IPS-20b (cell line): ENCODE data around the gene EYA2.
"Not testable (repeated sequence)": the region's sequence is repeated elsewhere in the genome, so short reads cannot be mapped to it uniquely, and the experiment has no call there.

Experiments
- H3K27ac ChIP-seq: one replicate; pipeline ENCODE4 v1.5.1; 2013; ENCODE audit warnings: low read length
- H3K27me3 ChIP-seq: 2 replicates; pipeline ENCODE4 v1.6.1; 2013; ENCODE audit warnings: mild to moderate bottlenecking, low read length, inconsistent platforms; ENCODE audit not compliant: insufficient read depth
- H3K36me3 ChIP-seq: 2 replicates; pipeline ENCODE4 v1.6.1; 2013; ENCODE audit warnings: low read depth, mild to moderate bottlenecking, inconsistent platforms, low read length, moderate library complexity; ENCODE audit not compliant: insufficient read depth
- H3K4me1 ChIP-seq: 2 replicates; pipeline ENCODE4 v1.6.1; 2013; ENCODE audit warnings: mild to moderate bottlenecking, control low read depth, inconsistent platforms, low read length, moderate library complexity; ENCODE audit not compliant: insufficient read depth
- H3K4me3 ChIP-seq: 2 replicates; pipeline ENCODE4 v1.5.1; 2013; ENCODE audit warnings: mild to moderate bottlenecking, low read length, inconsistent platforms
- H3K9ac ChIP-seq: 2 replicates; pipeline ENCODE4 v1.6.1; 2013; ENCODE audit warnings: low read depth, mild to moderate bottlenecking, inconsistent platforms, low read length, moderate library complexity
- H3K9me3 ChIP-seq: 2 replicates; pipeline ENCODE4 v1.6.1; 2013; ENCODE audit warnings: mild to moderate bottlenecking, low read depth, low read length, inconsistent platforms; ENCODE audit not compliant: insufficient read depth

Gene EYA2

GRCh38 chr20:46946796-46947195 is 52.2 kb downstream of the EYA2 start:
- H3K36me3 ChIP-seq = no peaks in the 10 kb centered on the region
- H3K27ac ChIP-seq = no peak overlapping the region
- H3K9me3 ChIP-seq = no peaks in the 10 kb centered on the region
- no peaks in the 10 kb centered on the region for H3K27me3 ChIP-seq
- peaks cover 4% of the 10 kb centered on the region; the same call in 1 of the 2 replicates for H3K4me1 ChIP-seq
- H3K9ac ChIP-seq = no peak overlapping the region
- H3K4me3 ChIP-seq = no peak overlapping the region

GRCh38 chr20:46948081-46948480 is 53.4 kb downstream of the EYA2 start:
- no peaks in the 10 kb centered on the region for H3K36me3 ChIP-seq
- H3K4me1 ChIP-seq = peaks cover 4% of the 10 kb centered on the region; the same call in 1 of the 2 replicates
- H3K4me3 ChIP-seq = no peak overlapping the region
- no peak overlapping the region for H3K27ac ChIP-seq
- H3K27me3 ChIP-seq = no peaks in the 10 kb centered on the region
- H3K9ac ChIP-seq = no peak overlapping the region
- no peaks in the 10 kb centered on the region for H3K9me3 ChIP-seq

GRCh38 chr20:46951405-46951804 is 56.8 kb downstream of the EYA2 start:
- Histone ChIP-seq H3K27ac (no peak overlapping the region), H3K36me3 (no peaks in the 10 kb centered on the region), H3K9ac (no peak overlapping the region), H3K4me3 (no peak overlapping the region), H3K27me3 (no peaks in the 10 kb centered on the region), H3K4me1 (no peaks in the 10 kb centered on the region; the same call in 1 of the 2 replicates), H3K9me3 (peaks cover 3% of the 10 kb centered on the region; the same call in 1 of the 2 replicates)

GRCh38 chr20:46951840-46952497 is 57.3 kb downstream of the EYA2 start:
- H3K9me3 ChIP-seq = peaks cover 3% of the 10 kb centered on the region
- no peaks in the 10 kb centered on the region for H3K36me3 ChIP-seq
- no peaks in the 10 kb centered on the region for H3K27me3 ChIP-seq
- H3K4me3 ChIP-seq = no peak overlapping the region
- H3K27ac ChIP-seq = no peak overlapping the region
- no peaks in the 10 kb centered on the region; the same call in 1 of the 2 replicates for H3K4me1 ChIP-seq
- no peak overlapping the region for H3K9ac ChIP-seq

GRCh38 chr20:46953596-46953995 is 59.0 kb downstream of the EYA2 start:
- Histone ChIP-seq H3K27me3 (no peaks in the 10 kb centered on the region), H3K36me3 (no peaks in the 10 kb centered on the region), H3K9me3 (peaks cover 3% of the 10 kb centered on the region), H3K4me3 (no peak overlapping the region), H3K9ac (no peak overlapping the region), H3K27ac (no peak overlapping the region), H3K4me1 (no peaks in the 10 kb centered on the region; the same call in 1 of the 2 replicates)

GRCh38 chr20:46954490-46955038 is 59.9 kb downstream of the EYA2 start:
- Histone ChIP-seq H3K27ac (no peak overlapping the region), H3K9me3 (peaks cover 3% of the 10 kb centered on the region), H3K9ac (no peak overlapping the region), H3K4me3 (no peak overlapping the region), H3K36me3 (no peaks in the 10 kb centered on the region), H3K27me3 (no peaks in the 10 kb centered on the region), H3K4me1 (no peaks in the 10 kb centered on the region; the same call in 1 of the 2 replicates)

GRCh38 chr20:46955601-46956556 is 61.2 kb downstream of the EYA2 start:
- Histone ChIP-seq H3K9ac (no peak overlapping the region), H3K9me3 (peaks cover 3% of the 10 kb centered on the region), H3K4me1 (no peaks in the 10 kb centered on the region; the same call in 1 of the 2 replicates), H3K4me3 (no peak overlapping the region), H3K36me3 (no peaks in the 10 kb centered on the region), H3K27me3 (no peaks in the 10 kb centered on the region), H3K27ac (no peak overlapping the region)

- Histone ChIP-seq H3K9ac (no peak overlapping the region), H3K27me3 (no peaks in the 10 kb centered on the region), H3K9me3 (peaks cover 3% of the 10 kb centered on the region), H3K36me3 (no peaks in the 10 kb centered on the region), H3K4me3 (no peak overlapping the region), H3K27ac (no peak overlapping the region), H3K4me1 (no peaks in the 10 kb centered on the region)
Observed at GRCh38 chr20:46959081-46959692, 64.5 kb downstream of the EYA2 start.

GRCh38 chr20:46959821-46960220 is 65.2 kb downstream of the EYA2 start:
- Histone ChIP-seq H3K9ac (no peak overlapping the region), H3K27ac (no peak overlapping the region), H3K36me3 (no peaks in the 10 kb centered on the region), H3K4me1 (no peaks in the 10 kb centered on the region), H3K27me3 (no peaks in the 10 kb centered on the region), H3K9me3 (peaks cover 3% of the 10 kb centered on the region), H3K4me3 (no peak overlapping the region)

GRCh38 chr20:46960536-46960935 is 65.9 kb downstream of the EYA2 start:
- Histone ChIP-seq H3K4me3 (no peak overlapping the region), H3K9ac (no peak overlapping the region), H3K4me1 (no peaks in the 10 kb centered on the region), H3K27ac (no peak overlapping the region), H3K27me3 (no peaks in the 10 kb centered on the region), H3K36me3 (no peaks in the 10 kb centered on the region), H3K9me3 (peaks cover 3% of the 10 kb centered on the region)

- H3K27ac ChIP-seq, H3K27me3 ChIP-seq, H3K9ac ChIP-seq, H3K4me3 ChIP-seq, H3K36me3 ChIP-seq, H3K4me1 ChIP-seq, H3K9me3 ChIP-seq: not testable (repeated sequence)
Observed at GRCh38 chr20:46961968-46962367, 67.3 kb downstream of the EYA2 start.
